Calu3 (cell line): ENCODE data around the gene TBC1D8. TPM values are rescaled to one million over a fixed set of nuclear protein-coding genes. Genes with fewer than 3 reads are reported as not detected.
A peak's percentile ranks its signal among the peaks of the same experiment; 100 is the strongest.

Source experiments
- BruUV-seq: library from RNA; stranded (reverse); fragments of 400-500 nt; replicated peaks from 2 replicates; lab custom pipeline; 2021; lab: Mats Ljungman, UMichigan
- CTCF ChIA-PET: fragments of 300-600 bp; sonication (Branson Sonifier 250); formaldehyde crosslinking; loops from one replicate; lab custom pipeline; 2022; ENCODE audit warnings: antibody characterized with exemption; lab: Charles Lee
- DNase-seq: peaks from one replicate; pipeline ENCODE4 v3.0.0; 2022
- H3K27ac Mint-ChIP-seq: one replicate; pipeline ENCODE4 v1.8.0; 2022; ENCODE audit warnings: mixed read lengths; ENCODE audit not compliant: unreplicated experiment
- H3K27me3 Mint-ChIP-seq: one replicate; pipeline ENCODE4 v1.8.0; 2022; ENCODE audit warnings: mixed read lengths; ENCODE audit not compliant: unreplicated experiment
- H3K36me3 Mint-ChIP-seq: one replicate; pipeline ENCODE4 v1.8.0; 2022; ENCODE audit warnings: mild to moderate bottlenecking, moderate library complexity, mixed read lengths; ENCODE audit not compliant: insufficient read depth, unreplicated experiment
- H3K4me1 Mint-ChIP-seq: one replicate; pipeline ENCODE4 v1.8.0; 2022; ENCODE audit warnings: mild to moderate bottlenecking, low read depth, mixed read lengths; ENCODE audit not compliant: unreplicated experiment
- H3K4me3 Mint-ChIP-seq: one replicate; pipeline ENCODE4 v1.8.0; 2022; ENCODE audit warnings: mild to moderate bottlenecking, low read depth, moderate library complexity, mixed read lengths; ENCODE audit not compliant: unreplicated experiment
- H3K9me3 Mint-ChIP-seq: one replicate; pipeline ENCODE4 v1.8.0; 2022; ENCODE audit warnings: low read depth, mixed read lengths; ENCODE audit not compliant: unreplicated experiment
- CTCF ChIP-seq: fragments of 200-600 bp; IDR thresholded peaks from one replicate; pipeline ENCODE4 v1.8.0; 2022; ENCODE audit warnings: antibody characterized with exemption; ENCODE audit not compliant: unreplicated experiment
- intact Hi-C: fragments of 100-400 bp; cut with micrococcal nuclease; formaldehyde crosslinking; loops from one replicate; pipeline ENCODE4 v1.10.0; 2022; ENCODE audit not compliant: unreplicated experiment
- total RNA-seq: library from RNA; stranded (reverse); gene quantifications from 2 replicates; pipeline ENCODE4 v1.2.3, GENCODE V29; 2022

The TBC1D8 gene
- total RNA-seq, 1 experiment from 2014 or later = 25.3 TPM

GRCh38 chr2:101188683-101189405 is 37.7 kb upstream of the TBC1D8 start:
- Mint-ChIP-seq H3K27me3 (no peaks in the 10 kb centered on the region), H3K36me3 (no peaks in the 10 kb centered on the region), H3K27ac (no peak overlapping the region), H3K9me3 (no peaks in the 10 kb centered on the region), H3K4me1 (no peaks in the 10 kb centered on the region), H3K4me3 (no peak overlapping the region)
- no peak for TF ChIP-seq CTCF
- peak; percentile 36 for DNase-seq
- no TSS peak for BruUV-seq
- CTCF ChIA-PET = interaction anchor here (0.6 to 1.3 kb wide), 5 partner anchors 8 to 180 kb away, joined by 3 to 4 read pairs (median 3); no protein-coding TSS in a partner anchor
- intact Hi-C loops = no loop called here

GRCh38 chr2:101187131-101187530 is 35.9 kb upstream of the TBC1D8 start:
- no peaks in the 10 kb centered on the region for H3K36me3 Mint-ChIP-seq
- H3K9me3 Mint-ChIP-seq = no peaks in the 10 kb centered on the region
- no peak for DNase-seq
- CTCF ChIA-PET = no interaction called here
- BruUV-seq = no TSS peak
- intact Hi-C loops = no loop called here
- H3K27me3 Mint-ChIP-seq = no peaks in the 10 kb centered on the region
- no peak for TF ChIP-seq CTCF
- H3K27ac Mint-ChIP-seq = no peak overlapping the region
- no peaks in the 10 kb centered on the region for H3K4me1 Mint-ChIP-seq
- H3K4me3 Mint-ChIP-seq = no peak overlapping the region

GRCh38 chr2:101185656-101186055 is 34.5 kb upstream of the TBC1D8 start:
- DNase-seq = no peak

GRCh38 chr2:101185085-101185484 is 33.9 kb upstream of the TBC1D8 start:
- CTCF ChIA-PET = interaction anchor here (0.5 kb wide), 1 partner anchor 13 kb away, joined by 4 read pairs; no protein-coding TSS in a partner anchor
- TF ChIP-seq CTCF = no peak
- no peaks in the 10 kb centered on the region for H3K9me3 Mint-ChIP-seq
- H3K27me3 Mint-ChIP-seq = no peaks in the 10 kb centered on the region
- BruUV-seq = no TSS peak
- no peak overlapping the region for H3K27ac Mint-ChIP-seq
- intact Hi-C loops = no loop called here
- no peaks in the 10 kb centered on the region for H3K4me1 Mint-ChIP-seq
- no peaks in the 10 kb centered on the region for H3K36me3 Mint-ChIP-seq
- H3K4me3 Mint-ChIP-seq = no peak overlapping the region
- no peak for DNase-seq

More at GRCh38 chr2:101185656-101186055, 34.5 kb upstream of the TBC1D8 start:
- CTCF ChIA-PET = no interaction called here
- no peaks in the 10 kb centered on the region for H3K36me3 Mint-ChIP-seq
- no peak overlapping the region for H3K4me3 Mint-ChIP-seq
- BruUV-seq = no TSS peak
- no peak for TF ChIP-seq CTCF
- H3K27me3 Mint-ChIP-seq = no peaks in the 10 kb centered on the region
- H3K4me1 Mint-ChIP-seq = no peaks in the 10 kb centered on the region
- H3K9me3 Mint-ChIP-seq = no peaks in the 10 kb centered on the region
- no peak overlapping the region for H3K27ac Mint-ChIP-seq
- intact Hi-C loops = no loop called here
